ENCODE data around the gene MMADHC. TPM values are rescaled to one million over a fixed set of nuclear protein-coding genes. Genes with fewer than 3 reads are reported as not detected.

MMADHC gene
- total and polyA plus RNA-seq, 2 donors (not counting 1 experiment from before 2014, with no cell fraction given), result 26.8 to 55.9 TPM

DNA sequence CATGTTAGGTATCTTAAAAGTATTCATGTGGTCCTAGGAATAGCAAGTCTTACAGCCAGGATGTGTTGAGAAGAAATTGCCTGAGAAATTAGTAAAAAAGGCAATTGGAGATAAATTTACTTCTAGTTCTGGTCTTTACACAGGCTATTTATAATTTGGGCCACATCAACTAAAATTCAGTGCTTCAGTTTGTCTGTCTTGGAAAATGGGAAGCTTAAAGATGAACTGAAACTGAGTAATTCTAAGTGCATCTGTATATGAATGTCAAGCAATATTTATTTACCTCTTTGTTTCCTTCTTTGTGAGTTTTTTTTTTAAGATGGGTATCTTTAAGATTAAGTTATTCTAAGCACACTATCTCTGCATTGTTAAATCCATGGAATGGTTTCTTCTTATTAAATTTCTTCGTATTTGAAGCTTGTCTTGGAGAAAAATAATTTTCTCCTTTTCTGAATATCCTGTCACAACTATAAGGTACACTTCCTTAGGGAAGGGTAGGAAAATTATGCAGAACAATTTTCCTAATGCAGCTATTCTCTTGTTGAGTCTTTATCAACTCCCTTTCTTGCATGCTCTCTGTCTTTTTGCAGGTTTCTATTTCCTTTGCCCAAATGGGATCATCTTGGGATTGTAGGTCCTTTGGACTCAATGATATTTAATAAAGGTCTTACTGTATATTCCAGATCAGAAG is 39.7 kb upstream of the MMADHC start:
- POLR2A ChIA-PET, result no interaction called here

DNA sequence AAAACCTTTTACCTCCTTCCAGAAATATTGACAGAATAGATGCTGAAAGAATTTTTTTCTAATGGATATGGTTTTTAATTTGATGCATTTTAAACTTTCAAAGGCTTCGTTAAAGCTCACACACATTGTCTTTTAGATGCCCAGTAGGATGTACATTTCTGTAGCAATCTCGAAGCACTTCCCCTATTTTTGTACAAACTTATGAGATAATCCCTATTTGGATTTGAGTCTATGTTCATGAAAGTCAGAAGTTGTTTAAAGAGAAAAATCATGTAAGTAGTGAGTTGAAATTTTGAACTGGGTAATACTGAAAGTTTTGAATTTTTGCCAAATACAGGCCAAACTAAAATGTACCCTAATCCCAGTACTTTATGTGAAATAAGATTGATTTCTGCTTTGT is 38.1 kb upstream of the MMADHC start:
- Histone ChIP-seq H3K4me2 (replicated peaks; ENCODE audit: low read depth, low read length, poor library complexity, severe bottlenecking) (no peak overlapping the region), H3K27ac (ENCODE audit: low read length in 2 of 2) (no peak overlapping the region), H2AFZ (ENCODE audit: insufficient read depth, low read depth, low read length, poor library complexity, severe bottlenecking) (no peak overlapping the region), H3K9ac (ENCODE audit: low read length) (no peak overlapping the region), H3K79me2 (ENCODE audit: control insufficient read depth, insufficient read depth, low read length) (no peaks in the 10 kb centered on the region), H3K9me3 (ENCODE audit: control extremely low read depth in 1 of 3, control insufficient read depth in 2 of 3, insufficient read depth in 1 of 3, low read length in 2 of 3) (no peaks in the 10 kb centered on the region), H3K27me3 (replicated peaks in 1 of 4; ENCODE audit: control extremely low read depth in 1 of 4, control insufficient read depth in 3 of 4, insufficient read depth in 4 of 4, low read length in 3 of 4) (no peaks in the 10 kb centered on the region), H3K4me3 (ENCODE audit: control extremely low read depth in 1 of 5, extremely low read depth in 1 of 5, insufficient read depth in 1 of 5, low read depth in 2 of 5, low read length in 4 of 5) (no peak overlapping the region), H4K20me1 (ENCODE audit: control insufficient read depth, insufficient read depth, low read length, poor library complexity, severe bottlenecking) (no peaks in the 10 kb centered on the region), H3K4me1 (ENCODE audit: control insufficient read depth in 2 of 2, insufficient read depth in 2 of 2, low read length in 2 of 2) (no peaks in the 10 kb centered on the region), H3K36me3 (replicated peaks in 1 of 2; ENCODE audit: control extremely low read depth in 1 of 2, control insufficient read depth in 1 of 2, extremely low read depth in 1 of 2, insufficient read depth in 2 of 2, low read length in 1 of 2) (no peaks in the 10 kb centered on the region)
- no CpG with 5 or more reads among the region's 2 CpGs for WGBS (ENCODE audit: insufficient coverage)
- ChIA-PET POLR2A (no interaction called here), CTCF (no interaction called here)
- Mint-ChIP-seq H3K27ac (no peak overlapping the region), H3K4me3 (no peak overlapping the region), H3K27me3 (peaks cover 13% of the 10 kb centered on the region), H3K9me3 (ENCODE audit: insufficient read depth) (no peaks in the 10 kb centered on the region), H3K4me1 (no peaks in the 10 kb centered on the region)
- TF ChIP-seq EZH2 (IDR thresholded peaks at IDR 0.05; ENCODE audit: borderline replicate concordance, insufficient read depth, low read depth, low read length, poor library complexity, severe bottlenecking), result no peak
- TF ChIP-seq, protein P1, sequence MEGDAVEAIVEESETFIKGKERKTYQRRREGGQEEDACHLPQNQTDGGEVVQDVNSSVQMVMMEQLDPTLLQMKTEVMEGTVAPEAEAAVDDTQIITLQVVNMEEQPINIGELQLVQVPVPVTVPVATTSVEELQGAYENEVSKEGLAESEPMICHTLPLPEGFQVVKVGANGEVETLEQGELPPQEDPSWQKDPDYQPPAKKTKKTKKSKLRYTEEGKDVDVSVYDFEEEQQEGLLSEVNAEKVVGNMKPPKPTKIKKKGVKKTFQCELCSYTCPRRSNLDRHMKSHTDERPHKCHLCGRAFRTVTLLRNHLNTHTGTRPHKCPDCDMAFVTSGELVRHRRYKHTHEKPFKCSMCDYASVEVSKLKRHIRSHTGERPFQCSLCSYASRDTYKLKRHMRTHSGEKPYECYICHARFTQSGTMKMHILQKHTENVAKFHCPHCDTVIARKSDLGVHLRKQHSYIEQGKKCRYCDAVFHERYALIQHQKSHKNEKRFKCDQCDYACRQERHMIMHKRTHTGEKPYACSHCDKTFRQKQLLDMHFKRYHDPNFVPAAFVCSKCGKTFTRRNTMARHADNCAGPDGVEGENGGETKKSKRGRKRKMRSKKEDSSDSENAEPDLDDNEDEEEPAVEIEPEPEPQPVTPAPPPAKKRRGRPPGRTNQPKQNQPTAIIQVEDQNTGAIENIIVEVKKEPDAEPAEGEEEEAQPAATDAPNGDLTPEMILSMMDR (IDR thresholded peaks at IDR 0.05), result no peak
- DNase-seq (no peak), ATAC-seq (ENCODE audit: low read depth) (no peak)
- intact Hi-C loops (cut with micrococcal nuclease), result no loop called here

More for the DNA sequence above, 39.7 kb upstream of the MMADHC start:
- Mint-ChIP-seq H3K4me1 (no peaks in the 10 kb centered on the region), H3K27ac (no peak overlapping the region), H3K9me3 (ENCODE audit: insufficient read depth) (no peaks in the 10 kb centered on the region), H3K4me3 (no peak overlapping the region), H3K27me3 (peaks cover 7% of the 10 kb centered on the region)
- H3K27ac ChIP-seq (ENCODE audit: low read length in 2 of 2), result no peak overlapping the region
- no peak overlapping the region for H3K4me3 ChIP-seq (ENCODE audit: control extremely low read depth in 1 of 5, extremely low read depth in 1 of 5, insufficient read depth in 1 of 5, low read depth in 2 of 5, low read length in 4 of 5)
- CTCF ChIA-PET, result no interaction called here
- WGBS (ENCODE audit: insufficient coverage), result no CpG with 5 or more reads among the region's 1 CpG
- H3K79me2 ChIP-seq (ENCODE audit: control insufficient read depth, insufficient read depth, low read length), result no peaks in the 10 kb centered on the region
- H3K9ac ChIP-seq (ENCODE audit: low read length), result no peak overlapping the region
- H2AFZ ChIP-seq (ENCODE audit: insufficient read depth, low read depth, low read length, poor library complexity, severe bottlenecking), result no peak overlapping the region
- H3K4me2 ChIP-seq (replicated peaks; ENCODE audit: low read depth, low read length, poor library complexity, severe bottlenecking), result no peak overlapping the region
- TF ChIP-seq EZH2 (IDR thresholded peaks at IDR 0.05; ENCODE audit: borderline replicate concordance, insufficient read depth, low read depth, low read length, poor library complexity, severe bottlenecking), result no peak
- TF ChIP-seq, protein P1 (IDR thresholded peaks at IDR 0.05), result no peak
- H4K20me1 ChIP-seq (ENCODE audit: control insufficient read depth, insufficient read depth, low read length, poor library complexity, severe bottlenecking), result no peaks in the 10 kb centered on the region
- ATAC-seq (ENCODE audit: low read depth) (no peak), DNase-seq (no peak)
- no peaks in the 10 kb centered on the region for H3K36me3 ChIP-seq (replicated peaks in 1 of 2; ENCODE audit: control extremely low read depth in 1 of 2, control insufficient read depth in 1 of 2, extremely low read depth in 1 of 2, insufficient read depth in 2 of 2, low read length in 1 of 2)
- intact Hi-C loops (cut with micrococcal nuclease), result no loop called here
- no peaks in the 10 kb centered on the region for H3K4me1 ChIP-seq (ENCODE audit: control insufficient read depth in 2 of 2, insufficient read depth in 2 of 2, low read length in 2 of 2)
- no peaks in the 10 kb centered on the region for H3K27me3 ChIP-seq (replicated peaks in 1 of 4; ENCODE audit: control extremely low read depth in 1 of 4, control insufficient read depth in 3 of 4, insufficient read depth in 4 of 4, low read length in 3 of 4)
- no peaks in the 10 kb centered on the region for H3K9me3 ChIP-seq (ENCODE audit: control extremely low read depth in 1 of 3, control insufficient read depth in 2 of 3, insufficient read depth in 1 of 3, low read length in 2 of 3)

All from B cell (primary cell).